ENCODE data around the gene LRRC74B.
"Not testable (repeated sequence)": the region's sequence is repeated elsewhere in the genome, so short reads cannot be mapped to it uniquely, and the experiment has no call there.

Gene LRRC74B

DNA sequence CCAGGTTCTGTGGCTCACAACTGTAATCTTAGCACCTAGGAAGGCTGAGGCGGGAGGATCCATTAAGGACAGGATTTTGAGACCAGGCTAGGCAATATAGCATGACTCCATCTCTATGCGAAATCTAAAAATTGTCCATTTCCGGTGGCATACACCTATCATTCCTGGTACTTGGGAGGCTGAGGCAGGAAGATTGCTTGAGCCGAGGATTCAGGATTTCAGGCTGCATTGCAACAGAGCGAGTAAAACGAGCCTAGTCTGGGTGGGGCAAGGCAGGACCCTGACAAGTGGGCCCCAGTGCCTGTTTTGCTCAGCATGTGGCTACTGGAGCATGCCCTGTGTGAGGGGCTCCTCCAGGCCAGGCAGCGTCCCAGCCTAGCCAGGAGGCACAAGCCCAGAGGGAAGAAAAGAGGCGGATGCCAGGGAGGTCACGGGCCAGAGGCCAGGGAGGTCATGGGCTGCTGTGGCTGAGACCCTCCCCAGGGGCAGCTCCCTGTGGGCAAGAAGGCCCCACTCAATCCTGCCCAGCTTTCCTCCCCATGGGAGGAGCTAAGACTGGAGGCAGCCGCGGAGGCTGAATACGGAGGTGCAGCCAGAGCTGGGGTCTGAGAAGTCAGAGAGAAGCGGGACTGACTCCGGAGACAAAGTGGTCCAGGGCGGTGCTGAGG, 8.4 kb downstream of the LRRC74B start:
- no peak for DNase-seq (ENCODE audit: low read depth in 2 of 3, low spot score in 2 of 3)

DNA sequence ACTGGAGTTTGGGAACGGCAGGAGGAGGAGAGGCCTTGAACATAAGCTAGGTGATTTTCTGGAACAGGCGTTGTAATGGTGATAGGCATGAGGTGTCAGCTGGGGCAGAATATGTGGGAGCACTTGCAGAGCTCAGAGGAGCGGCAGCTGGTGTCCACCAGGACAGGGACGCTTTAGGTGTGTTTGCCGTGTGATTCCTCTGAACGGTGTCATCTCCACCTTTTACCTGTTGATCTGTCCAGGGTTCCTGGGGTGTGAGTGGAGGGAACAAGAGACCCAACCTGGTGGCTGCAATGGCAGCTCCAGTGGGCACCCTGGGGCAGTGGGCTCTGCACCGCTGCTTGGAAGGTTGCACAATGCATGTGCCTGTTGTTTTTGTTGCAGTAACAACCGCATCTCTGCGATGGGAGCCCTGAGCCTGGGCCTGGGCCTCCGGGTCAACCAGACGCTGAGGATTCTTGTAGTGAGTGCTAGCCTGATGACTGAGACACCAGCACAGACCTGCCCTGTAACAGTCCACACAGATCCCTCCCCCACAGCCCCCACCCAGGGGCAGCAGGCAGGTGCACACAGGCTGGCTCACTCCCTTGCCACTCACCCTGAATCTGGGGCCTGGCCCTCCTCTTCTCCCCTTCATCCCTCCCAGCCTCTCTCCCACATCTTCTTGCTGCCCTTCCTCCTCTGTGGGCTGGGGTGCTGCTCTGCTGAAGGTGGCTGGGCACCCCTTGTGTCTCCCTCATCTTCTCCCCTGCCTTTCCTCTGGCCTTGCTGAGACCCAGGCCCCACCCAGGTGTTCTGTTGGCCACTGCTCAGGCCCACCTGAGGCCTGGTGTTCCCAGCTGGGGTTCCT, 9.2 kb downstream of the LRRC74B start:
- DNase-seq (ENCODE audit: low read depth in 2 of 3, low spot score in 2 of 3): no peak

GRCh38 chr22:21055564-21055834, 9.8 kb downstream of the LRRC74B start:
- DNase-seq (ENCODE audit: low read depth in 2 of 3, low spot score in 2 of 3): no peak

- no peak for DNase-seq (ENCODE audit: low read depth in 2 of 3, low spot score in 2 of 3)
Measured at GRCh38 chr22:21055880-21056319, 10.2 kb downstream of the LRRC74B start.

DNA sequence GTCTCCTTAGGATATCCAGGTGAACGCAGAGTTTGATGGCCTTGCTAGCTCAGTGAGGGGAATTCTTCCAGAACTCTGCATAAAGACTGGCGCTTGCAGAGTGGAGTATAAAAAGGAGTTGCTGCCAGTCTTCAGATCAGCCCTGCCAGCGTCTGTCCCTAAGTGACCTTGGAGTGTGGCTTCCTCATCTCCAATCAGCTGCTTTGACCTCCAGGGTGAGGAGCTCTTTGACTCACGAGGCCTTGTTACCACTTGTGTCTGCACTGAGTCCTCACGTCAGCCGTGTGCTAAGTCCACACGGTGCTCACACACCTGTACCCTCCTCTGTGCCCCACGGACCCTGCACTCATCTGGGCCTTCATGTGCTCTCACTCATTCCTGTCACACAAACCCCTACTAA, 14.6 kb downstream of the LRRC74B start:
- not testable (repeated sequence) for DNase-seq (ENCODE audit: low read depth in 2 of 3, low spot score in 2 of 3)

DNA sequence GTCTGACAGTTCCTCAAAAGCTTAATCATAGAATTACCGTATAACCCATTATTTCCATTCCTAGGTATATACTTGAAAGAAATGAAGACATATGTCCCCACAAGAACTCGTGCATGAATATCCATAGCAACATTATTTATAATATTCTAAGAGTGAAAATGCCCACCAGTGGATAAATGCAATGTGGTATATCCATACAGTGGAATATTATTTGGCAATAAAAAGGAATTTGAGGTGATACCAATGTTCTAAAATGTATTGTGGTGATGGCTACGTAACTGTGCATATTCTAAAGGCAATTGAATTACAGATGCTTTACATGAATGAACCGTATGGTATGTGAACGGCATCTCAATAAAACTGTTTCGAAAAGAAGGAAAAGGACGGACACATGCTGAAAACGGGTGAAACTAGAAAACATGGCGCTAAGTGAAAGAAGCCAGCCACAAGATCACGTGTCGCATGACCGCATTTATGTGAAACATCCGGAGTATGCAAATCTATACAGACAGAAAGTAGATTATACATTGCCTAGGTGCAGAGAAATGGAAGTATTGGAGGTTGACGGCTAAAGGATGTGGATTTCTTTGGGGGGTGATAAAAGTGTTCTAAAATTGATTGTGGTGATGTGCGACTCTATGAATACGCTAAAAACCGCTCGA, 16.0 kb downstream of the LRRC74B start:
- not testable (repeated sequence) for DNase-seq (ENCODE audit: low read depth in 2 of 3, low spot score in 2 of 3)

DNA sequence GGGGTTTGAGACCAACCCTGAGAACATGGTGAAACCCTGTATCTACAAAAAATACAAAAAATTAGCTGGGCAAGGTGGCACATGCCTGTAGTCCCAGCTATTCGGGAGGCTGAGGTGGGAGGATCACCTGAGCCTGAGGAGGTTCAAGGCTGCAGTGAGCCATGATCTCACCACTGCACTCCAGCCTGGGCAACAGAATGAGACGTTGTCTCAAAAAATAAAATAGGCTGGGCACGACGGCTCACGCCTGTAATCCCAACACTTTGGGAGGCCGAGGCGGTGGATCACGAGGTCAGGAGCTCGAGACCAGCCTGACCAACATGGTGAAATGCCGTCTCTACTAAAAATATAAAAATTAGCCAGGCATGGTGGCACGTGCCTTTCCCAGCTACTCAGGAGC, 18.7 kb downstream of the LRRC74B start:
- not testable (repeated sequence) for DNase-seq (ENCODE audit: low read depth in 2 of 3, low spot score in 2 of 3)

GRCh38 chr22:21064917-21065864, 19.4 kb downstream of the LRRC74B start:
- no peak for DNase-seq (ENCODE audit: low read depth in 2 of 3, low spot score in 2 of 3)

GRCh38 chr22:21067075-21067900, 21.5 kb downstream of the LRRC74B start:
- DNase-seq (ENCODE audit: low read depth in 2 of 3, low spot score in 2 of 3): no peak

DNA sequence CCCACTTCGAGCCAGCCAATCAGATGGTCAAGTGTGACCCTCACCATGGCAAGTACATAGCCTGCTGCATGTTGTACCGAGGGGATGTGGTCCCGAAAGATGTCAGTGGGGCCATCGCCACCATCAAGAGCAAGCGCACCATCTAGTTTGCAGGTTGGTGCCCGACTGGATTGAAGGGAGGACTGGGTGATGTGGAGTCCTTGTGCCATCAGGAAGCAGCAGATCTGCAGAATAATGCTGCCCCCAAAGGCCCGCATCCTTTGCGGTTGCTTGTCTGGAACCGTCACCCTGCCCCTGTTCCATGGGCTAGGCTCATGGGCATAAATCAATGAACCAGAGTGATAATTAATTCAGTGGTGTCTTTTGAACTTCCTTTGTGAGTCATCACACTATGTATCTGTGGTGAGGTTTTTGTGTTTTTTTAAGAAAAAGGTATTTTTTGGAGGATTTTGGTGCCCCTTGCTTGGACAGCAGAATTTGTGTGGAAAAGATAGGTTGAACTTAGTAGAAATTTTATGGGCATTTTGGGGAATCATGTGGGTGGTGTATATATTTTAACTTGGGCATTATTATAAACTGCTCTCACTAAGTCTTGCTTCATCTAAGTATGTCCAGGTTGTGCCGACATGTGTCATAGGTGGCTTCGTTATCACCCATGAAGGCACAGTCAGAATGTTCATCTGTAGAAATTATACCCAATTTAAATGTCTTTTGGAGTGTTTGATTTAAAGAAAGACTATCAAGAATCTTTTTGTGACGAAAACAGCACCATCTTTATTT, 22.3 kb downstream of the LRRC74B start:
- DNase-seq (ENCODE audit: low read depth in 2 of 3, low spot score in 2 of 3): no peak

- no peak for DNase-seq (ENCODE audit: low read depth in 2 of 3, low spot score in 2 of 3)
Measured at GRCh38 chr22:21068681-21069276, 23.0 kb downstream of the LRRC74B start.

DNA sequence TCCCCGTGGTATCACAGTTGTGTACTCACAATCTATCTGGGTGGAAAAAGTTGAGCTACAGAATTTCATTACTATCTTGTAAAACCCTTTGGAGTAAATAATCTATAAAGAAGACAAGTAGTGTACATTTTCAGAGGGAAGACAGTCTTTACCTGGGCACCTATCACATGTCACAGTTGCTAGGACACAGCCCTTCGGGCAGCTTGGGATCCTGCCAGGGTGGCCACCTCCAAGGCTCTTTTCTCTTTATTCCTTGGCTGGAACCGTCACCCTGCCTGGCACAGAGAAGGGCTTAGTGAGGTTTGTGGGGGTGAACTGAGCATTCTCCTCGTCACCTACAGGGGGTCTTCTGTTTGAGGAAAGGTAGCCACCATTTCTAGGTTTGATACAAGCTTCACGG, 23.6 kb downstream of the LRRC74B start:
- no peak for DNase-seq (ENCODE audit: low read depth in 2 of 3, low spot score in 2 of 3)

GRCh38 chr22:21070690-21071615, 25.2 kb downstream of the LRRC74B start:
- no peak for DNase-seq (ENCODE audit: low read depth in 2 of 3, low spot score in 2 of 3)

GRCh38 chr22:21071796-21072195, 26.1 kb downstream of the LRRC74B start:
- DNase-seq (ENCODE audit: low read depth in 2 of 3, low spot score in 2 of 3): not testable (repeated sequence)

- no peak for DNase-seq (ENCODE audit: low read depth in 2 of 3, low spot score in 2 of 3)
Measured at GRCh38 chr22:21073023-21073422, 27.3 kb downstream of the LRRC74B start.

- no peak for DNase-seq (ENCODE audit: low read depth in 2 of 3, low spot score in 2 of 3)
Measured at GRCh38 chr22:21073482-21073881, 27.7 kb downstream of the LRRC74B start.

DNA sequence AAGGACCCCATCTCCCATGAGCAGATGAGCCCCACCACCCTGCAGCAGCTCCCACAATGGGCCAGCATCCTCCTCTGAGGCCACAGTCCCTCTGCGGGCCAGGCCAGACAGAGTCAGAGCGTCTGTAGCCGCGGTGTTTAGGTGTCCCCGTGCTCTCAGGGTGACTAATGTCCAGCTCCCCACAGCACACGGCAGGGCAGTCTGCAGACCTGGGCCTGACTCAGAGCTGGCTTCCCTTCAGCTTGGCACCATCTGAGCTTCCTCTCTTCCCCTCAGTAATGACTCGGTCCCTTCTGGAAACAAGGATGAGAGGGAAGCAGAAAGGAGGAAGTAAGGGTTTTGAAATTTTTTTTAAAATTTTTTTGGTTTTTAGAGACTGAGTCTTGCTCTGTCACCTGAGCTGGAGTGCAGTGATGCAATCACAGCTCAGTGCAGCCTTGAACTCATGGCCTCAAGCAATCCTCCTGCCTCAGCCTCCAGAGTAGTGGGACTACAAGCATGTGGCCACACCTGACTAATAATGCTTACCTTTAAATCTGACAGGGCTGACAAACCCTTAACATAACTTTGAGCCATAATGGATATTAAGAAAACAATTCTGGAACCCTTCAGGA, 28.5 kb downstream of the LRRC74B start:
- DNase-seq (ENCODE audit: low read depth in 2 of 3, low spot score in 2 of 3): no peak

All from activated CD8-positive, alpha-beta memory T cell treated with anti-CD3 and anti-CD28 coated beads for 48 hours (primary cell).